PC-3 (cell line): ENCODE measurements around the gene TSC22D3. TPM values are rescaled to one million over a fixed set of nuclear protein-coding genes. Genes with fewer than 3 reads are reported as not detected.
A peak's percentile ranks its signal among the peaks of the same experiment; 100 is the strongest.

ENCODE experiments used
- ATAC-seq: fragments of 200-7000 bp; cut with Tn5 transposase; 2 replicates; pipeline ENCODE4 v1.9.1; 2020; ENCODE audit warnings: mild to moderate bottlenecking, moderate library complexity
- BruUV-seq: library from RNA; stranded (reverse); fragments of 400-500 nt; replicated peaks from 2 replicates; lab custom pipeline; 2021; lab: Mats Ljungman, UMichigan
- CTCF ChIA-PET: fragments of 300-600 bp; sonication (Branson Sonifier 250); formaldehyde crosslinking; loops from one replicate; lab custom pipeline; 2022; ENCODE audit warnings: antibody characterized with exemption; lab: Charles Lee
- POLR2A ChIA-PET: fragments of 300-600 bp; sonication (Branson Sonifier 250); formaldehyde crosslinking; loops from one replicate; lab custom pipeline; 2022; ENCODE audit warnings: antibody characterized with exemption; ENCODE audit not compliant: unreplicated experiment; lab: Charles Lee
- DNase-seq: peaks from one replicate; pipeline ENCODE4 v3.0.0-alpha.2; 2015
- H2AFZ ChIP-seq: fragments of 300-600 bp; sonication (generic); 2 replicates; pipeline ENCODE4 v1.6.0; 2016; ENCODE audit warnings: antibody characterized with exemption, low read length
- H3F3A ChIP-seq: fragments of 300-600 bp; sonication (generic); one replicate; pipeline ENCODE4 v1.6.0; 2017; ENCODE audit warnings: antibody characterized with exemption, low read length, control low read depth, mild to moderate bottlenecking; ENCODE audit not compliant: unreplicated experiment
- H3K27ac ChIP-seq: fragments of 300-600 bp; sonication (generic); 2 replicates; pipeline ENCODE4 v1.5.1; 2016; ENCODE audit warnings: mild to moderate bottlenecking, low read length
- H3K27me3 ChIP-seq: fragments of 300-600 bp; sonication (generic); 2 replicates; pipeline ENCODE4 v1.6.1; 2016; ENCODE audit warnings: low read length, mixed read lengths
- H3K36me3 ChIP-seq: fragments of 300-600 bp; sonication (generic); 2 replicates; pipeline ENCODE4 v1.6.1; 2016; ENCODE audit warnings: low read depth, mixed run types, low read length, mixed read lengths
- H3K4me1 ChIP-seq: fragments of 300-600 bp; sonication (generic); 2 replicates; pipeline ENCODE4 v1.5.1; 2016; ENCODE audit warnings: low read length; ENCODE audit not compliant: insufficient read depth
- H3K4me2 ChIP-seq: fragments of 300-600 bp; sonication (generic); 2 replicates; pipeline ENCODE4 v1.6.0; 2016; ENCODE audit warnings: low read length
- H3K4me3 ChIP-seq: fragments of 300-600 bp; sonication (generic); 2 replicates; pipeline ENCODE4 v1.5.1; 2016; ENCODE audit warnings: mild to moderate bottlenecking, low read length, mixed read lengths
- H3K79me2 ChIP-seq: fragments of 300-600 bp; sonication (generic); 2 replicates; pipeline ENCODE4 v1.6.1; 2017; ENCODE audit warnings: low read length, mixed read lengths
- H3K9ac ChIP-seq: fragments of 300-600 bp; sonication (generic); 2 replicates; pipeline ENCODE4 v1.6.0; 2016; ENCODE audit warnings: mild to moderate bottlenecking, low read length
- H3K9me2 ChIP-seq: fragments of 300-600 bp; sonication (generic); replicated peaks from 2 replicates; pipeline ENCODE4 v1.6.1; 2016; ENCODE audit warnings: mixed run types, low read length, mixed read lengths
- H3K9me3 ChIP-seq: fragments of 300-600 bp; sonication (generic); 2 replicates; pipeline ENCODE4 v1.6.1; 2016; ENCODE audit warnings: low read length, mixed read lengths
- H4K20me1 ChIP-seq: fragments of 300-600 bp; sonication (generic); 2 replicates; pipeline ENCODE4 v1.6.1; 2016; ENCODE audit warnings: low read length, mixed read lengths
- EZH2 ChIP-seq: fragments of 300-600 bp; sonication (generic); IDR thresholded peaks from one replicate; pipeline ENCODE4 v1.6.1; 2017; ENCODE audit warnings: antibody characterized with exemption, mild to moderate bottlenecking, low read length; ENCODE audit not compliant: unreplicated experiment
- EZH2phosphoT487 ChIP-seq: fragments of 300-600 bp; sonication (generic); IDR thresholded peaks from 2 replicates; pipeline ENCODE4 v1.6.1; 2018; ENCODE audit warnings: mild to moderate bottlenecking, antibody characterized with exemption, low read length, borderline replicate concordance
- intact Hi-C: fragments of 100-400 bp; cut with micrococcal nuclease; formaldehyde crosslinking; loops from 2 replicates; pipeline ENCODE4 v1.9.0; 2023
- total RNA-seq: library from RNA; depleted of rRNA; stranded (reverse); fragments of >200 nt; gene quantifications from 2 replicates; pipeline ENCODE4 v1.2.3, GENCODE V29; 2014
- TF ChIP-seq, protein P1 (sequence below): fragments of 300-600 bp; sonication (generic); conservative IDR thresholded peaks from 2 replicates; pipeline ENCODE4 v1.5.1; 2017; ENCODE audit warnings: antibody characterized with exemption, low read depth, mild to moderate bottlenecking, low read length

The TSC22D3 gene
- total RNA-seq, 1 experiment from 2014 or later: 17.8 TPM

DNA sequence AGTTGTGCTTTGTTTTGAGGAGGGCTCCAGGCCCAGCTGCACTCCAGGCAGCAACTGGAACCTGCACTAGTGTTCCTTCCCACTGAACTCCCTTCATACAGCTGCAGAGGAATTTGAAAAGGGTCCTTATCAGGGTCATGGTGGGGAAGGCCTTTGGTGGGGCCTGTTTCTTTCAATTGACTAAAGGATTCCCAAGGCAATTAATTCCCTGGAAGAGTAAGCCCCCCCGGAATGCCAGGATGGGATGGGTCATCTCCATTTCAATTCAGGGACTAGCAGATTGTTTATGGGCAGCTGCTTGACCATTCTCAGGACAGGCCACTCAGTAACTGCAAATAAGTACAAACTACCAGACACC lies 45.3 kb downstream of the TSC22D3 start:
- Histone ChIP-seq H3K27ac (peak overlapping the region; percentile 38; the same call in 1 of the 2 replicates), H3K79me2 (no peaks in the 10 kb centered on the region), H4K20me1 (no peaks in the 10 kb centered on the region), H3K9me3 (no peaks in the 10 kb centered on the region), H2AFZ (no peak overlapping the region), H3K36me3 (no peaks in the 10 kb centered on the region), H3K4me1 (peaks cover 62% of the 10 kb centered on the region), H3F3A (peaks cover 4% of the 10 kb centered on the region), H3K9ac (no peak overlapping the region), H3K4me2 (peak overlapping the region; percentile 70; the same call in 1 of the 2 replicates), H3K4me3 (no peak overlapping the region), H3K9me2 (no peaks in the 10 kb centered on the region), H3K27me3 (no peaks in the 10 kb centered on the region)
- ChIA-PET POLR2A (no interaction called here), CTCF (no interaction called here)
- DNase-seq: no peak
- TF ChIP-seq, protein P1, sequence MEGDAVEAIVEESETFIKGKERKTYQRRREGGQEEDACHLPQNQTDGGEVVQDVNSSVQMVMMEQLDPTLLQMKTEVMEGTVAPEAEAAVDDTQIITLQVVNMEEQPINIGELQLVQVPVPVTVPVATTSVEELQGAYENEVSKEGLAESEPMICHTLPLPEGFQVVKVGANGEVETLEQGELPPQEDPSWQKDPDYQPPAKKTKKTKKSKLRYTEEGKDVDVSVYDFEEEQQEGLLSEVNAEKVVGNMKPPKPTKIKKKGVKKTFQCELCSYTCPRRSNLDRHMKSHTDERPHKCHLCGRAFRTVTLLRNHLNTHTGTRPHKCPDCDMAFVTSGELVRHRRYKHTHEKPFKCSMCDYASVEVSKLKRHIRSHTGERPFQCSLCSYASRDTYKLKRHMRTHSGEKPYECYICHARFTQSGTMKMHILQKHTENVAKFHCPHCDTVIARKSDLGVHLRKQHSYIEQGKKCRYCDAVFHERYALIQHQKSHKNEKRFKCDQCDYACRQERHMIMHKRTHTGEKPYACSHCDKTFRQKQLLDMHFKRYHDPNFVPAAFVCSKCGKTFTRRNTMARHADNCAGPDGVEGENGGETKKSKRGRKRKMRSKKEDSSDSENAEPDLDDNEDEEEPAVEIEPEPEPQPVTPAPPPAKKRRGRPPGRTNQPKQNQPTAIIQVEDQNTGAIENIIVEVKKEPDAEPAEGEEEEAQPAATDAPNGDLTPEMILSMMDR: no peak
- TF ChIP-seq EZH2phosphoT487 (no peak), EZH2 (no peak)
- BruUV-seq: no TSS peak
- intact Hi-C loops: no loop called here
- ATAC-seq: no peak

DNA sequence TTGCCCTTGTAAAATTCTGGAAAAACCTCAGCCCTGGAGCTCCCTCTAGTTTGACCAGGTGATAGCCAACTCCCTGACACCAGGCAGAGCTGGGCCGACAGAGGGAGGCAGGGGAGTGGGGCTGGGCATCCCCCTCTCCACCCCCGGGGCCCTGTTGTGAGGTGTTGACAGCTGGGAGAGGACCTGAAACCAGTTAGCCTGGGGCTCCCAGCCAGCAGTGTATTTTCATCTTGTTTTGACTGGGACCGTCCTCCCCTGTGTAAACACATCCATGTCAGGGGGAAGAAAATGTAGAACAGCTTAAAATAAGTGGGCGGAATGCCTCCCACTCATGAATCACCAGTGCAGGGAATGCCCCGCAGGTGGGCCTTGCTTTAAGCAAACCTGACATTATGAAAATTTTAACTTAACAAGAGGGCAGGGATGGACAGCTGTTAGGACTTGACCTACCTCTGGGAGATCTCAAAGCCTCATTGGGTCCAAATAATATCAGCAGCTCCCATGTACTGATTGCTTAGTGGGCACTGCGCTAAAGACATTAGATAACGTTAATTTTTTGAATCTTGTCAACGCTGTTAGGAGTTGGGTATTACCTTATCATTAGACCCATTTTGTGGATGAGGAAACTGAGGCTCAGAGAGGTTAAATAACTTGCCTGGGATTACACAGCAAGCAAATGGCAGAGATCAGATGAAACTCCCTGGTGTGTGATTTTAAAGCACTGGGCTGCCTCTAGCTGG lies 45.9 kb downstream of the TSC22D3 start:
- H3K36me3 ChIP-seq: no peaks in the 10 kb centered on the region
- no peak overlapping the region for H3K9ac ChIP-seq
- H3K9me3 ChIP-seq: no peaks in the 10 kb centered on the region
- intact Hi-C loops: no loop called here
- TF ChIP-seq, protein P1: 0 out of 2 replicates have a peak, but pooled peaks have one; percentile 32
- no peak for TF ChIP-seq EZH2
- H3K27ac ChIP-seq: no peak overlapping the region
- H3K4me2 ChIP-seq: peak overlapping the region; percentile 49
- peaks cover 67% of the 10 kb centered on the region for H3K4me1 ChIP-seq
- no peaks in the 10 kb centered on the region for H4K20me1 ChIP-seq
- H3K9me2 ChIP-seq: no peaks in the 10 kb centered on the region
- POLR2A ChIA-PET: no interaction called here
- H3K79me2 ChIP-seq: no peaks in the 10 kb centered on the region
- CTCF ChIA-PET: no interaction called here
- DNase-seq (peak; percentile 50), ATAC-seq (peak; percentile 17; the same call in 1 of the 2 replicates)
- no peak overlapping the region for H2AFZ ChIP-seq
- peaks cover 4% of the 10 kb centered on the region for H3F3A ChIP-seq
- H3K4me3 ChIP-seq: no peak overlapping the region
- BruUV-seq: no TSS peak
- no peaks in the 10 kb centered on the region for H3K27me3 ChIP-seq

DNA sequence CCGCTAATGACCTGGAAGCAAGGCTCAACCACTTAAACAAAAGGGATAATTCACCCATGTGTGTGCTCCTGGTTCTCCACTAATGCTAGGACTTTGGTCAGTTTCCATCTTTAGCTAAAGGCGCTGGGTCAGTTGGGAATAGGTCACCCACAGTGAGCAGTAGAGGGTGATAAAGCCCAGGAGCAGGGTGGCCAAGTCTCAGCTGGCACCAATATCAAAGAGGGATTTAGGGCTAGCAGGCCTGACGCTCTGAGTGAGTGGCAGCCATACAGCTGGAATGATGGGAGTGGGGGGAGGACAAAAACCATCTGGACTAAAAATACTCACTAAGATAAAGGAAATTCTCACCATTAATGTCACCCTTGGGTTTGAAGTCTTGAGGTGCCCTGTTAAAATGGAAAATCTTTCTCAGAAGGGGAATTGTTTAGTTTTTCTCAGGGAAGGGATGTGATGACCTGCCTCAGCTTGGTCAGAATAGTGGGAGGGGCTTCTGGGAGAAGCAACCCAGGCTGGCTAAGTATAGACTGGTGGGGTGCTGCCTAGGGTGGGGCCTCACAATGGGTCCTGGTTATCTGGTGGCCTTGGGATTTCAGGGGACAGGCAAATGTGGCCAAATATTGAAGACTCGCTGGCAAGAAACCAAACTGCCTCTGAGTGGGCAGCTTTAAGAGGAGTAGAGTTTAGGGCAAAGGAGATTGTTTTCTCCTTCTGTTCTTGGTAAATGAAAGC lies 47.1 kb downstream of the TSC22D3 start:
- intact Hi-C loops: no loop called here
- Histone ChIP-seq H3K9me3 (no peaks in the 10 kb centered on the region), H3K9me2 (no peaks in the 10 kb centered on the region), H3K27me3 (no peaks in the 10 kb centered on the region), H3K36me3 (no peaks in the 10 kb centered on the region), H3K79me2 (no peaks in the 10 kb centered on the region), H3K4me1 (peaks cover 67% of the 10 kb centered on the region), H3K27ac (no peak overlapping the region), H3F3A (peaks cover 4% of the 10 kb centered on the region), H3K4me3 (no peak overlapping the region), H3K9ac (no peak overlapping the region), H2AFZ (no peak overlapping the region), H4K20me1 (no peaks in the 10 kb centered on the region), H3K4me2 (no peak overlapping the region)
- ChIA-PET CTCF (no interaction called here), POLR2A (no interaction called here)
- no peak for ATAC-seq
- TF ChIP-seq EZH2phosphoT487: no peak
- TF ChIP-seq EZH2: no peak
- TF ChIP-seq, protein P1: no peak
- no TSS peak for BruUV-seq
- DNase-seq: no peak
